PC-9 (cell line): ENCODE data around the gene CARMIL1. TPM values are rescaled to one million over a fixed set of nuclear protein-coding genes. Genes with fewer than 3 reads are reported as not detected.

Experiments
- BruUV-seq: library from RNA; stranded (reverse); fragments of 400-500 nt; replicated peaks from 2 replicates; lab custom pipeline; 2021; lab: Mats Ljungman, UMichigan
- CTCF ChIA-PET: fragments of 300-600 bp; sonication (Branson Sonifier 250); formaldehyde crosslinking; loops from one replicate; lab custom pipeline; 2022; ENCODE audit warnings: antibody characterized with exemption; lab: Charles Lee
- POLR2A ChIA-PET: fragments of 300-600 bp; sonication (Branson Sonifier 250); formaldehyde crosslinking; loops from one replicate; lab custom pipeline; 2022; ENCODE audit warnings: antibody characterized with exemption; ENCODE audit not compliant: unreplicated experiment; lab: Charles Lee
- DNase-seq, 2 experiments: peaks; one replicate each; pipeline versions ENCODE4 v3.0.0 to v3.0.0-alpha.2; 2015 to 2022; ENCODE audit warnings: mixed read lengths in 1 of 2
- H2AFZ ChIP-seq: fragments of 200-600 bp; sonication (generic); 2 replicates; pipeline ENCODE4 v1.8.1; 2017; ENCODE audit warnings: antibody characterized with exemption
- H3F3A ChIP-seq: fragments of 200-600 bp; sonication (generic); 2 replicates; pipeline ENCODE4 v1.8.1; 2017; ENCODE audit warnings: antibody characterized with exemption, mild to moderate bottlenecking, low read depth; ENCODE audit not compliant: insufficient read depth
- H3K27ac ChIP-seq: fragments of 200-600 bp; sonication (generic); 2 replicates; pipeline ENCODE4 v1.6.1; 2016; ENCODE audit warnings: mixed run types
- H3K27me3 ChIP-seq: fragments of 200-600 bp; sonication (generic); 2 replicates; pipeline ENCODE4 v1.6.1; 2016; ENCODE audit warnings: low read depth, mixed run types; ENCODE audit not compliant: insufficient read depth
- H3K36me3 ChIP-seq: fragments of 200-600 bp; sonication (generic); 2 replicates; pipeline ENCODE4 v1.6.1; 2016; ENCODE audit warnings: low read depth, mixed run types
- H3K4me1 ChIP-seq: fragments of 200-600 bp; sonication (generic); replicated peaks from 2 replicates; pipeline ENCODE4 v1.6.1; 2016; ENCODE audit warnings: mixed run types; ENCODE audit not compliant: insufficient read depth
- H3K4me2 ChIP-seq: fragments of 200-600 bp; sonication (generic); 2 replicates; pipeline ENCODE4 v1.6.1; 2017; ENCODE audit warnings: mixed run types
- H3K4me3 ChIP-seq: fragments of 200-600 bp; sonication (generic); 2 replicates; pipeline ENCODE4 v1.6.1; 2016; ENCODE audit warnings: mixed run types
- H3K79me2 ChIP-seq: fragments of 200-600 bp; sonication (generic); 2 replicates; pipeline ENCODE4 v1.6.1; 2017; ENCODE audit warnings: low read depth, mixed run types
- H3K9me2 ChIP-seq: fragments of 200-600 bp; sonication (generic); 2 replicates; pipeline ENCODE4 v1.8.1; 2017; ENCODE audit warnings: mild to moderate bottlenecking; ENCODE audit not compliant: insufficient read depth
- H3K9me3 ChIP-seq: fragments of 200-600 bp; sonication (generic); 2 replicates; pipeline ENCODE4 v1.8.1; 2016; ENCODE audit warnings: low read depth; ENCODE audit not compliant: insufficient read depth
- H4K20me1 ChIP-seq: fragments of 200-600 bp; sonication (generic); 2 replicates; pipeline ENCODE4 v1.8.1; 2017; ENCODE audit not compliant: insufficient read depth
- CTCF ChIP-seq: fragments of 200-600 bp; sonication (generic); conservative IDR thresholded peaks from 2 replicates; pipeline ENCODE4 v1.6.1; 2017; ENCODE audit warnings: mixed run types, antibody characterized with exemption, mild to moderate bottlenecking, moderate library complexity
- EZH2 ChIP-seq: fragments of 200-600 bp; sonication (generic); IDR thresholded peaks from 2 replicates; pipeline ENCODE4 v1.8.0; 2017; ENCODE audit warnings: antibody characterized with exemption, low read depth
- intact Hi-C: fragments of 100-400 bp; cut with micrococcal nuclease; formaldehyde crosslinking; loops from one replicate; pipeline ENCODE4 v1.10.0; 2022; ENCODE audit not compliant: unreplicated experiment
- total RNA-seq: library from RNA; stranded (reverse); gene quantifications from 2 replicates; pipeline ENCODE4 v1.2.3, GENCODE V29; 2021

Gene CARMIL1
- total RNA-seq, 1 experiment from 2014 or later, result 33.1 TPM

- Histone ChIP-seq H3K79me2 (no peaks in the 10 kb centered on the region), H3K27ac (no peak overlapping the region), H3K4me2 (no peak overlapping the region), H3K27me3 (no peaks in the 10 kb centered on the region), H3K4me1 (0 out of 2 replicates have a peak, but pooled peaks cover 4% of the 10 kb centered on the region), H4K20me1 (no peaks in the 10 kb centered on the region), H3K4me3 (no peak overlapping the region), H3F3A (no peaks in the 10 kb centered on the region), H3K9me3 (no peaks in the 10 kb centered on the region), H2AFZ (no peak overlapping the region), H3K36me3 (no peaks in the 10 kb centered on the region), H3K9me2 (no peaks in the 10 kb centered on the region)
- intact Hi-C loops, result no loop called here
- no TSS peak for BruUV-seq
- no peak for DNase-seq
- POLR2A ChIA-PET, result interaction anchor here (0.6 kb wide), 1 partner anchor 291 kb away, joined by 5 read pairs; no protein-coding TSS in a partner anchor
- TF ChIP-seq EZH2 (no peak), CTCF (no peak)
- CTCF ChIA-PET, result no interaction called here
Measured at GRCh38 chr6:25558155-25558817, 279.1 kb downstream of the CARMIL1 start.

GRCh38 chr6:25560865-25561264 lies 281.7 kb downstream of the CARMIL1 start:
- no peaks in the 10 kb centered on the region for H3K9me2 ChIP-seq
- no peaks in the 10 kb centered on the region for H3K9me3 ChIP-seq
- H4K20me1 ChIP-seq, result no peaks in the 10 kb centered on the region
- no peak for TF ChIP-seq CTCF
- no peak for TF ChIP-seq EZH2
- H3K79me2 ChIP-seq, result no peaks in the 10 kb centered on the region
- ChIA-PET POLR2A (interaction anchor here (0.5 to 0.6 kb wide), 2 partner anchors 69 to 203 kb away, joined by 3 to 4 read pairs; no protein-coding TSS in a partner anchor), CTCF (interaction anchor here (0.7 kb wide), 1 partner anchor 27 kb away, joined by 3 read pairs; no protein-coding TSS in a partner anchor)
- H3F3A ChIP-seq, result no peaks in the 10 kb centered on the region
- BruUV-seq, result no TSS peak
- H3K4me1 ChIP-seq, result 0 out of 2 replicates have a peak, but pooled peaks cover 4% of the 10 kb centered on the region
- intact Hi-C loops, result no loop called here
- H3K27ac ChIP-seq, result no peak overlapping the region
- no peak for DNase-seq
- no peaks in the 10 kb centered on the region for H3K36me3 ChIP-seq
- H3K4me3 ChIP-seq, result no peak overlapping the region
- H3K27me3 ChIP-seq, result no peaks in the 10 kb centered on the region
- no peak overlapping the region for H3K4me2 ChIP-seq
- no peak overlapping the region for H2AFZ ChIP-seq

- CTCF ChIA-PET, result no interaction called here
- Histone ChIP-seq H3K4me1 (no peaks in the 10 kb centered on the region), H3K9me3 (no peaks in the 10 kb centered on the region), H4K20me1 (no peaks in the 10 kb centered on the region), H3K27me3 (no peaks in the 10 kb centered on the region), H3K4me3 (no peak overlapping the region), H3K36me3 (no peaks in the 10 kb centered on the region), H3F3A (no peaks in the 10 kb centered on the region), H3K9me2 (no peaks in the 10 kb centered on the region), H2AFZ (no peak overlapping the region), H3K79me2 (no peaks in the 10 kb centered on the region), H3K4me2 (no peak overlapping the region), H3K27ac (no peak overlapping the region)
- intact Hi-C loops, result no loop called here
- TF ChIP-seq EZH2 (no peak), CTCF (no peak)
- no TSS peak for BruUV-seq
- DNase-seq, result no peak
- POLR2A ChIA-PET, result no interaction called here
Measured at GRCh38 chr6:25564943-25565342, 285.8 kb downstream of the CARMIL1 start.
